NCI-H2171 treated with DMSO at 0.1 percent for 48 hours (cell line): ENCODE measurements around the gene SLC13A5.
"Not testable (repeated sequence)": the region's sequence is repeated elsewhere in the genome, so short reads cannot be mapped to it uniquely, and the experiment has no call there.

Experiments used
- DNase-seq: peaks from one replicate; lab custom pipeline; 2025; lab: John Stamatoyannopoulos, UW

Gene SLC13A5

GRCh38 chr17:6713130-6713917 lies at the start of gene SLC13A5:
Gene SLC13A5 (minus strand): TSS chr17:6713369. CDS start chr17:6713333, 36 bp downstream.
- no peak for DNase-seq

DNA sequence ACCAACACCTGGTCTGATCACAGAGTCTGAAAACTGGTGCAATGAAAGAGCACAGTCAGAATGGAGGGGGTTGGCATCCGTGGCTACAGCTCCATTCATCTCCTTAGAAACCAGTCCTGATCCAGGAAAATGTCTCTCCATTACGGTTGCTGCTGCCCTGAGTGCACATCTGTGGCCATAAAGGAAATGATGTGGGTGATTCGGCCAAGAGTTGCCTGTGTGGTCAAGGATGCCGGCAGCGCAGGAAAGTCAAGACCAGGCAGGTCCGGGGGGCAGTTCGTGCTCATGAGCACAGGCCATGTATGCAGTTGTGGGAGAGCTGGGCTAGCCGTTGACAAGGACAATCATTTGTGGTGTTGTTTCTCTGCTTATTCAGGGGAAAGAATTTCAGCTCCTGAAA lies 48.6 kb upstream of the SLC13A5 start:
- DNase-seq, result no peak

GRCh38 chr17:6757747-6758146 lies 44.6 kb upstream of the SLC13A5 start:
- DNase-seq, result no peak

- DNase-seq, result no peak
These were observed 43.4 kb upstream of the SLC13A5 start for GRCh38 chr17:6756425-6757031.

GRCh38 chr17:6755731-6756184 lies 42.6 kb upstream of the SLC13A5 start, which contains the start of gene XAF1:
Gene XAF1 (plus strand): TSS chr17:6756046. CDS start chr17:6756079, 33 bp downstream.
- no peak for DNase-seq

DNA sequence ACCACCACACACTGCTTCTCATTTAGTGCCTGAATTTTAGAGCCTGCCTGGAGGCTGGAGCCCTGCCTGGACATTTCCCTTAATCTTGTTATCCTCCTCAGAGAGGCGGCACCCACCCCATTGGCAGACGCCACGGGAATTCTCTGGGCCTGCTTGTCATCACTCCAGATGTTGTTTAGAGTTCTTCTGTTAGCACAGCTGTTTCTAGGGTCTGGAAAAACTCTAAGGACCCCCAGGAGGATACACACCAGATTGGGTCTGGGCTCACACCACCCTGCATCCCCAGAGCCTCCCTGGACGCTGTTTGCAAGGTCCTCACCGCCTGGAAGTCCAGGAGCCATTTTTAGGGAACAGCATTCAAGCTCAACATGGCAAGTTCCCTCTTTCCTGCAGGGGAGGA lies 42.1 kb upstream of the SLC13A5 start:
- no peak for DNase-seq

DNA sequence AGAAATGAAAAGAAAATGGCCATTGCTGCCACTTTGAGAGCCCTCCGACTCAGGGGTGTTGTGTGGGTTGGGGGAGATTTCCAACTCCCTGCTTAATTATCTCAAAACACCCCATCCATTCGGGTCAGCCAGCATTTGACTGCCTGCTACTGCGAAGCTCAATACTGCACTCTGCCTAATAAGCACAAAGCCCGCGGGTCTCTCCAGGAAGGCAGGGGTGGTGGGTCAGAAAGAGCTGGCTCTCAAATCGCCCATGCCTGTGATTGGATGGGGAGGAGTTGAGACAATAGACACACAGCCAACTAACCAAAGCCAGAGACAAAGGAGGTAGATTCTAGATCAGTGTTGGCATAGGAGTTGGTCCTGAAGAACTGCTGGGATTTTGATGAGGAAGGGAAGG lies 40.4 kb upstream of the SLC13A5 start:
- DNase-seq, result no peak

- peak; percentile 3 for DNase-seq
These were observed 39.9 kb upstream of the SLC13A5 start for GRCh38 chr17:6753006-6753445.

DNA sequence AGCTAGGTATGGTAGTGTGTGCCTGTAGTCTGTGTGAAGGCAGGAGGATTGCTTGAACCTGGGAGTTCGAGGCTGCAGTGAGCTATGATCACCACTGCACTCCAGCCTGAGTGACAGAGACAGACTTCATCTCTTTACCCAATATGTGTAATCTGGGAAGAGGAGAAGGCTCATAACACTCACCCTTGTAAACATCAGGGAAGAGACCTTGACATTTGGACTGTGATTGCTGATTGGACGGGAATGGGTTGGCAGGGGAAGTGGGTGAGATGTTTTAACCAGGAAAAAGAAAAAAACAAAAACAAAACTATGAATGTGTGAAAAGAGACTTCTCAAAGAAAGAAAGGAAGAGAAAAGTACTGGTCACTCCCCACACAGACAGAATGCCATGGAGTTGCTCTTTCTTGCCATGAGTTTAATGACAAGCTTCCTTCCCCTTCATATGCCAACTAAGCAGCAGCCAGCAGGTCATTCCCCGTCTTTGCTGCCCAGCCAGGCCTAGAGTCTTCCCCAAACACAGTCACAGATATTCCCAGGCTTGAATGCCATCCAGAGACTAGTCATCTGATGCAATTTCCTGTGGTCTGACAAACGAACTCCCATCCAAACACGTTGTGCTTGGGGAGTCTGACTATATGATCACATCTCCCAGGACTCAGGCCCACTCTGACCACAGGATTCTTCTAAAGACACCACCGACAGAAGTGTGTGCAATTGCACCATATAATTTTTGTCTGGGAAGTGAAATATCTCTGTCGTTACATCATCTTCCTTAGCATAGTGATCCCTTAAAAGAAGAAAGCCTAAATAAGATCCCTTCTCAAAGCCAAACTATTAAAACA lies 39.1 kb upstream of the SLC13A5 start:
- DNase-seq, result no peak

- DNase-seq, result no peak
These were observed 36.4 kb upstream of the SLC13A5 start for GRCh38 chr17:6749519-6749918.

GRCh38 chr17:6748617-6749016 lies 35.4 kb upstream of the SLC13A5 start:
- no peak for DNase-seq

GRCh38 chr17:6746665-6747064 lies 33.5 kb upstream of the SLC13A5 start:
- DNase-seq, result not testable (repeated sequence)

DNA sequence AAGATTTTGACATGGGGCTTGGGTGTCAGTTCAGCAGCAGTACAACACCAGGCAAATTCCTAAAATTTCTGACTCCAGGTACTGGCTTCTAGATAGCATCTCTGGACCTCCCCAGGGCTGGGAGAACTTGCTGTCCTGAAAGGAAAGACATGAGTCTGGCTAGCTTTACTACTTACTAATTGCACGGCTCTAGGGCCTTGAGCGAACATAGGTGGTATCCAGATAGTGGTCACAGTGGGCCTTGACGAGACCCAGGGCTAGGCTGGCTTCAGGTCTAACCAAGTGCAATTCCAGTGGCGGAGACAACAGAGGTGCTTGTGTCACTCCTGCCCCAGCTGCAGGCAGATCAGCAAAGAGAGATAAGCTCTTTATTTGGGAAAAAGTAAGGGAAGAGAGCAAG lies 16.4 kb upstream of the SLC13A5 start:
- DNase-seq, result no peak

GRCh38 chr17:6724009-6724408 lies 10.8 kb upstream of the SLC13A5 start:
- no peak for DNase-seq

DNA sequence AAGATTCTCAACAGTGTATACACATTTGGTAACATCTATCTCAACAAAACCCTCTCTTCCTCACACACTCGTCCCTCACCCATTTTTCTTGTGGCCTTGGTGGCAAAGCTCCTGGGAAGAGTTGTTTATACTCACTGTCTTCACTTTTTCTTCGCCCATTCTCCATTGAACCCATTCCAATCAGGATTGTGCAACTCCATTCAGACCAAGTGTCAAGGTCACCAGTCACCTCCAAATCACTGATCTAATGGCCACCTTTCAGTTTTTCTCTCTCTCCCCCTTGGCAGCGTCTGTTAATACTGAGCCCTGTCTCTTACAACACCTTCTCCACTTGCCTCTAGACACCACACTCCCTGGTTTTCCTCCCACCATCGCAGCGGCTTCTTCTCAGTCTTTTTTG lies 8.6 kb upstream of the SLC13A5 start:
- no peak for DNase-seq

DNA sequence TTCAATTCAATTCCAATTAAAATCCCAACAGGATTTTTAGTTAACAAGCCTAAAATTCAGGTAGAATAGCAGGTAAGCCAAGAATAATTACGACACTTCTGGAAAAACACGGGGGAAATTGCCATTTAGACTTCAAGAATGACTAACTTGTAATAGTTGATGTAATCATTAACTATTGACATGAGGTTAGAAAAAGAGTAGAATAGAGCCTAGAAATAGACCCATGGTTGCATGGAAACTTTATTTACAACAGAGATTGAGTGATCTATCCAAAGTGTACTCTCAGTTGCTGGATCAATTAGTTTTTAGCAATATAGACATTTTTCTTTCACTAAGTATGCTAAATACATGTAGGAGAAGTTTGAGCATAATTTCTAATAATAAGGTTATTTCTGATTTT lies 3.6 kb upstream of the SLC13A5 start:
- DNase-seq, result no peak

GRCh38 chr17:6714315-6714874 lies 1.2 kb upstream of the SLC13A5 start:
- DNase-seq, result no peak

DNA sequence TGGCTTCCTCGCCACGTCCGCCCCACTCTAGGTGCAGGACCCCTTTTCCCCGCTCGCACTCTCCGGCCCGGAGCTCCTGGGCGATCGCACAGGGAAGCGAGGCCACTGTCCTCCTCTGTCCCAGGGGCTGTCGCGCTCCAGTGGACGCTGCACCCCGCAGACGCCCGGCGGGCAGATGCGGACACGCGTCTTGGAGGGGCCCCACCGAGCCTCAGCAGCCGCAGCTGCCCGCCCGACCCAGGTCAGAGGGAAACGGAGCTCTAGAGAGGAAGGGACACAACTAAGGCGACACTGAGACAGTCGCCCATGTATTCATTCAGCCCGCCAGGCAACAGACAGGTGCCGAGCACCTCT lies 726 bp upstream of the SLC13A5 start:
- DNase-seq, result no peak

DNA sequence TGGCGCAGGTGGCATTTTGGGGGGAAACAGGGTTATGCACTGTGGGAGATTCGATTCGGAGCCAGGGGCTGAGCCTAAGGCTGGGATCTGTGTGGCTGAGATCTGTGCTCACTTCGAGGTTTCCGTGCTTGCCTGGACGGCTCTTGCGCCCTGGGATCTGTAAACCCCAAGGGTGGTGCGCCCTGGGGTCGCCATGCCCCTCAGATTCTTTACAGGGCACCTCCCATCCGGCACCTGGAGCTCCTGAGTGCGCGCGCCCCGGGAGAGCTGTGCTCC lies 377 bp downstream of the SLC13A5 start:
- DNase-seq, result no peak

- no peak for DNase-seq
These were observed 913 bp downstream of the SLC13A5 start for GRCh38 chr17:6712058-6712853.

- DNase-seq, result no peak
These were observed 1.5 kb downstream of the SLC13A5 start for GRCh38 chr17:6711681-6712057.
